Stimulated activated CD4-positive, alpha-beta T cell treated with anti-CD3 and anti-CD28 coated beads, Interleukin-1b, Interleukin-23, amount 100 ng/mL, for 1 hour (primary cell): ENCODE data around the gene PRKAB1.
"Not testable (repeated sequence)": the region's sequence is repeated elsewhere in the genome, so short reads cannot be mapped to it uniquely, and the experiment has no call there.

ENCODE experiments used
- DNase-seq, 2 donors: peaks; one replicate each; pipeline ENCODE4 v3.0.0-alpha.2; 2020; ENCODE audit warnings: low read depth in 2 of 2

PRKAB1 gene

DNA sequence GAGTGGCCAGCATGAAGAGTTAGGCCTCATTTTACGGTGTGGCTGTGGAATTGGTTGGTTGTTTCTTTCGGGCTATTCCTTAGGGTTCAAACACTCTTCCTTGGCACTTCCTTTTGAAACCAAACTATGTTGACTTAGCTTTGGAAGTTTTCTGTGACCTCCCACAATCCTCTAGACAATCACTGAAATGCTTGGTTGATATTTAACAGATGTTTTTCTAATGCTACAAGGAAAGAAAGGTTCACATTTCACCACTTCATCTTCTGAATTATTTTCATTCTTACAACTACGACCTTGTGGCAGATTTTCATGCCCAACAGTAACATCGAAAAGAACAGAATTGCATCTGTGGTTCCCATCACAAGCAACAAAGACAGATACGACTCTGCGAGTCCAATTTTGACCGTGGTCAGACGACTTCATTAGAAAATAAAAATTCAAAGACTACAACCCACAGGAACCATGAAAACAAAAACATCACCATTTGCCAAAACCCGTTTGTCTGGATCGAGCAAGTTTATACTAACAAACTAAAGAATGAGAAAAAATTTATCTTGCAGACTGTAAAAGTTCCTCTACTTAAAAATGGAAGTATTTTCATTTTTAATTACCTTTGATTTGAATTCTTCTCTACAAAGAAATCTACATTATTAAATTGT lies 16.9 kb downstream of the PRKAB1 start:
- DNase-seq = no peak

DNA sequence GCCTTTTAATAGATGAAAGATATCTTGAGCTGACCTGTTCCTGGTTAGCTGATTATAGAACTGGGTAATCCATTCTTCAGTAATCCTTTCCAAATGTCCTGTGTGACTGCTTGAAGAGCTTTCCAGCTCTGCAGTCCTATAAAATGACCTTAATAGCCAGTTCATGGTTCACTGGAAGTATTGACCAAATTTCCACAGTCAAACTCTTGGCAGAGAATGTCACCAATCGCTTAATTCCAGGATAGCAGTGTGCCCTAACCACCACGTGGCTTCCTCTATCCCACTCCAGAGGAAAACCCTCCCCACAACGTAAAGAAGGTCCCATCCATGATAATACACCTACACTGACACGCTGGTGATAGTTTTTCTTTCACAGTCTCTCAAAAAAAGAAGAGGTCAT lies 17.4 kb downstream of the PRKAB1 start:
- DNase-seq = no peak

DNA sequence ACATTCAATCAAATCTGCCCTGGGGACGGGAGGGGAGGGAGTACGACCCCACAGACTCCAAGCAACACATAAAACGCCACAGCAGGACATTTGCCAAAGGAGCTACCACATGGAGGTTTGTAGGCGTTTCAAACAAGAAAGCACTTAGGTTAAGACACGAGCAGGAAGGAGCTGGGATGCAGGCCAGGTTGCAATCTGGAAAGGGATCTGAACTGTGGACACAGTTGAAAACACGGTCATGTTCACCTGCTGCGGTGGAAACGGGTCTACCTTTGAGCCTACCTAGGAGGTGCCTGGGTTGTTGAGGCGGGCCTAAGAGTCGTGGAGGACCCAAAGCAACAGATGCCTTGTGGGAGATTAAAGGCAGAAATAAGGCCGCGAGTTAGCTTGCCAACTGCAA lies 18.4 kb downstream of the PRKAB1 start:
- no peak for DNase-seq

DNA sequence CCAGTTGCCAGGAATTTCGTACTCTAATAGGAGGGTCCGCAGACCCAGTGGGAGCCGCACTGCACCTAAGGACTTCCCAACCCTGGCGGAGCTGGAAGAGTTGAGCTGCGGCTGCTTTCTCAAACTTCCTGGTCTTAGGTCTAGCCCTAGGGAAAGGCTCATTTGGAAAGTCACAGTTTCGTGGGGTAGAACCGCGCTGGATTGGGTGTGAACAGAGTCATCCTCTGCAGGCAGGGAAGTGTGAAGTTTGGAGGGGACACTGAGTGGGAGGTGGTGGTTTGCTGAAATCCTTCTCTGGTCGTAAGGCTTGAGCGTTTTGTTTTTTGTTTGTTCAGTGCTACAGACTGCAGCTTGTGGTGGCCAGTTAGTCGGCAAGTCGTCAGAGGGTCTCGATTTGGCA lies 18.8 kb downstream of the PRKAB1 start:
- no peak for DNase-seq

DNA sequence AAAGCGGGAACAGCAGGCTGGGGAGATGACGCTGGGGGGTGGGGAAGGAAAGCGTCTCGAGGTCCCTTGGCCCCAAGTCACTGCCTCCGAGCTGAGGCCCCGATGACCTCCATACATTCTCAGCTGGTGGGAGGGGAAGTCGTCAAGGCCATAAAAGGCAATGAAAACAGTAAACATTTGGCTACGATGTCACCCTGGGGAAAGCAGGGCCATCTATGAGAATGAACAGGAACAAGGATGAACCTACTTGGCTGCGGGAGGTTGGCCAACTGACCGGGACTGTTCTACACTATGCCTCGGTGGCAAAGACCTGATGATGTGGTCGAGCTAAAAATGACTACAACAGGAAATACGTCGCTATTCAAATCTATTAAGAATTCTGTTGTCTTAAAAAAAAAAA lies 19.5 kb downstream of the PRKAB1 start:
- DNase-seq = no peak

DNA sequence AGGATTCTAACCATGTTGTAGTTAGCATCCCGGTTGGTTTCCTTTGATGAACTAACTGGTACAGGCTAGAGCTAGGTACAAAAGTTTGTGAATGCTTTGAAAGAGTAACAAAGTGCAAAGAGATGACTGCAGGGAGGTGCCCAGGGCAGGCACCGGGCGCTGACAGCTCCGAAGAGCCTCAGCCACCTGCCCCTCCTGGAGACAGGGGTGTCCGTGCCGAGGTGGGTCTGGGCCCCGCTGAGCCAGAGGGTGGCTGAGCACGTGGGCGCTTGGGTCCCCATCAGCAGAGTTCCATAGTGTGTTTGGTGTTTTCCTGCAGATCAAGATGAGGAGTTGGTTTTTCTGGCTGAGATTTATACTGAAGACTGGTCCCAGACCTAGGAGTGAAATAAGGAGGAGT lies 19.9 kb downstream of the PRKAB1 start:
- DNase-seq = no peak

DNA sequence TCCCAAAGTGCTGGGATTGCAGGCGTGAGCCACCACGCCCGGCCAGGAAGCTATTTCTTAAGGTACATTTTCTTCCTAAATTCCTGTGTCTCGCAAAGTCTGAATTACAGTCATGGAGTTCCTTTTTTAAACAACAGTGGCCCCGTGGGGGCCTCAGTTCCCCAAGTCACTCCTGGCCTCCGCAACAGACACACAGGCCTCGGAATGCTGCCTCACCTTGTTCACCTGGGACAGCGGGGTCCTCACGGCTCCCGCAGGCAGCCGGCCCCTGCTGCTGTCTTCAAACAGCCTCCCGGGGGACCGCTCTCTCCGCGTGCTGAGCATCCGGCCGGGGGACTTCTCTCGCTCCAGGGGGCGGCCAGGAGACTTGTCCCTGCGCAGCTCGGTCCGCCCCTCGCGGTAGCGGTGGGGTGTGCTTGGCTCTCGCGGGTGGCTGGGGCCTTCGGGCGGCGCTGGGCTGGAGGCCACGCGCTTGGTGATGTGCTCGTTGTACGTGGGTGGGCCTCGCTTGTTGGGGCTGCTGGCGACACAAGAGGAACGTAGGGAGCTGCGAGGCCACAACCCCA lies 22.1 kb downstream of the PRKAB1 start:
- DNase-seq = no peak

DNA sequence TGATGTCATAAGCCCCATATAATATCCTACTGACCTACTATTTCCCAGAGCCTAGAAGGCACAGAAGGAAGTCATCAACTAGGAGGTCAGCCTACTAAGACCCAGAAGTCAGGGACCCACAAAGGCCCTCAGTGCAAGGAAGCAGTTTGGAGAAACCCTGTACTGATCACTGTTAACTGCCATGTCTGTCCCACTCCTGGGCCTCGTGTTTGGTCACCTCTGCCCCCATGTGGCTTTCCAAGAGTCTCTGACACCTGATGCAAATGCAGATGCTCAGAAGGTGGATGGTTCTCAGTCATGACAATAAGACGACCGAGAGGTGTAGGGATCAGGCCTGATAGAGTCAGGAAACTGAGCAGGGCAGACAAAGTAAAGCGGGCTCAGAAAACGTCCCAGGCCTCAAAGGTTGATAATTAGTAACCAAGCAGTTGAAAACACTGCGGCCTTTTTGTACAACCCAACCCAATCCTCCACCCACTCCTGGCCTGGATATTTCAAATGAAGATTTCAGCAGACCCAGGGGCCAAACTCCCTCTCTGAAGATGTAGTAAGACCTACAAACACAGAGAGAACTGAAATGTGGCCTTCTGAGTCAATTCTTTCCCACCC lies 23.4 kb downstream of the PRKAB1 start:
- DNase-seq = no peak

DNA sequence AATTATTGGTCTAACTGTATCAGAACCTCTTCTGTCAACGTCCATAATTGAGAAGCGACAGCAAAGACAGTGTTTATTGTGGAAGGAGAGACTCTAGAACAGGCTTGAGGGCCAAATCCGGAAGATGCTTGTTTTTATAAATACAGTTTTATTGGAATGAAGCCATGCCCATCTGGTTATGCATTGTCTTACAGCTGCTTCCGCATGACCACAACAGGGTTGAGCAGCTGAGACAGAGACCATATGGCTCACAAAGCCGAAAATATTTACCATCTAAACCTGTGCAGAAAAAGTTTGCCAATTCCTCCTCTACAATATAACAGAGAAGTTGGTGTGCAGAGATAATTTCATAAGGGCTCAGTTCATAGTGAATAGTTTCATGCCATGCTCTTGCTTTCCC lies 24.5 kb downstream of the PRKAB1 start:
- no peak for DNase-seq

DNA sequence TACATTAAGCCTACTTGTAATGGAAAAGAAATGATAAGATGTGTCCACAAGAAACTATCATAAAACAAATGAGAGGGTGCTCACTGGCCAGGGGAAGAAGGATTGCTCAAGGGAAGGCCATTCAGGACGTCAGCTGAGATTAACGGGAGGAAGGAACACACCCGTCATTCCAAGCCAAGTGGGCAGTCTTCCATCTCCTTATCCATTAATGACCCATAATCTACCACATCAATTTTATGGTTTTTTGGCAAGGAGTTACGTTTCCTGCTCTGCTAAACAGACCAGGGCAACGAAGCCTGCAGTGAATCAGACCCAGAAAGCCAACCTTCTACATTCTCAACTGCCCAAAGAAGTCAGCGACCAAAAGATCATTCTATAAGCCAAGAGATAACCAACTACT lies 25.1 kb downstream of the PRKAB1 start:
- DNase-seq = no peak

DNA sequence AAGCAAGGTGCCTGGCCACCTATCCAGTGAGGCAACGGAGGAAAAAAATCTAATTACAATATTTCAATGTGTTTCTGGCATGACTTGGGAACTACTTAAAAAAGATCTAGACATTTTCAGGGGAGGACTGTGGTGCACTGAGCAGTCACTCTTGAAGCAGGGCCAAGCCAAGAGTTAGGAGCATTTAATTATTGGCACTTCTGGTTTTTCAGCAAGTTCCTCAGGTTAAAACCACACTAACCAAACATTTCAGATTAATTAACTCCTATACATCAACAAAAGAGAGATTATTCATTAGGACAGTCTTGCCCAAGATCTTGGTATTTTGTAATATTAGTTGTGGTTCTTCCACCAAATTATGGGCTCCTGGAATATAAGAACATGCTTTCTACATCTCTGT lies 25.6 kb downstream of the PRKAB1 start:
- DNase-seq = no peak

DNA sequence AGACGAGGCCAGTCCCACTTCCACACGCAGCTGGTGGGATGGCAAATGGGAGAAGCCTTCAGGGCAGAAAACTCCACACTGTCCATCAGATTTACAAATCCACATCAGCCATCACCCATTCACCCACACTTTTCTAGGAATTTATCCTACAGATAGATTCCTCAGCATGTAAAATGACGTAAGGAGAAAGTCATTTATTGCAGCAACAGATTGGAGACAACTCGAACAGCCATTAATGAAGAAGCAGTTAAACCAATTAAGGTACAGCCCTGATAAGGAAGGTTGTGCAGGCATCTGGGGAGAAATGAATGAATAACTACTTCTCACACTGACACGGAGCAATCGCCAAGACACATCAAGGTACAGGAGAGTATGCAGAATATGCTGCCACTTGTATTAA lies 26.2 kb downstream of the PRKAB1 start:
- no peak for DNase-seq

DNA sequence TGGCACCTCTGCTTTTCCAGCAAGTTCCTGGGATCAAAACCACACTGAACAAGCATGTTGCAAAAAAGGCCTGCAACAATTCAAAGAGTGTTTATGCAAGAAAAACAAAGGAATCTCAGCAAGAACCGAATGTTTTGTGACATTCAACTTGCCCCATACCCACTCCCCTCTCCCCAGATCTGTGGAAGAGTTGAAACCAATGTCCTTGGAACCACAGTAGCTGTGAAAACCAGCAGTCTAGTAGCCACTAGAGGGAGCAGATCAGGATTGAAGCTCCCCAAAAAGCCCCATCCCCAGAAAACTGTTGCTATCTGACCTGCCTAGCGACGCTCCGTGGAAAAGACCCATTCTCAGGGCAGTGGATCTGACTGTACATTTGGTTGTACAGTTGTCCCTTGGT lies 27.1 kb downstream of the PRKAB1 start:
- DNase-seq = no peak

DNA sequence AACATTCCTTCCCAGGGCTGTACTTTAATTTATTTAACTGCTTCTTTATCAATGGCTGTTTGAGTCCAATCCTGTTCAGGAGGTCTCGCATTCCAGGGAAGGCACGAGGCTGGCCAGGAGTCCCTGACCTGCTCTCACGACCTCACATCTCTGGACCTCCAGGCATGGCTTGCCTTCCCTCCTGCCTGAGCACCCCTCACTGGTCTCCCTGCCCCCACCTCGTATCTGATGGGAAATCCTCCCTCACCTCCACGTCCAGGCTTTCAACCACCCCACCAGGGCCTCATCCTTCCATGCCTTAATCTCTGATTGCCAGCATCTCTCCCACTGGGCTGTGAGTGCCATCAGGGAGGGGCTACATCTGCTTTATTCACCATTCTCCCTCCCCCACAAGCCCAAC lies 29.0 kb downstream of the PRKAB1 start:
- DNase-seq = no peak

DNA sequence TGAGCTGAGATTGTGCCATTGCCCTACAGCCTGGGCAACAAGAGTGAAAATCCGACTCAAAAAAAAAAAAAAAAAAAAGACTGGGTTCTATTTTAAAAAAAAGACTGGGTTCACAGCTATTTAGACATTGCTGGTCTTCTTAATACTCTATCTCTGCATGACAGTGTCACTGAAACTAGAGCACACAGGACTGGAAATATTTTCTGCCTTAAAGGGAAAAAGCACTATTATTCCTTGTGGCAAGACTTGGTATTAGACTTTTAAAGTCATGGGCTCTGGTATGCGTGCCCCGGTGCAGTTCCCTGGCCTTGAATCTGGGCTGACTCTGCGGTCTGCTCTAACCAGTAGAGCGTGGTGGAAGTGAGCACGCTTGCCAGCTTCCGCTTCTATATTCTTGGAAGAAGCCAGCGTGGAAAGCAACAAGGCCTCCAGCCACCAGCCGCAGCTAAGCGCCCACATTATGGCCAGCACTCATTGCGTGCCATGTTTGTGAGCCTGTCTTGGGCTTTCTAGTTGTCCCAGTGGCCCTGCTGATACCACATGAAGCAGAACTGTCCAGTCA lies 31.3 kb downstream of the PRKAB1 start:
- DNase-seq = no peak

DNA sequence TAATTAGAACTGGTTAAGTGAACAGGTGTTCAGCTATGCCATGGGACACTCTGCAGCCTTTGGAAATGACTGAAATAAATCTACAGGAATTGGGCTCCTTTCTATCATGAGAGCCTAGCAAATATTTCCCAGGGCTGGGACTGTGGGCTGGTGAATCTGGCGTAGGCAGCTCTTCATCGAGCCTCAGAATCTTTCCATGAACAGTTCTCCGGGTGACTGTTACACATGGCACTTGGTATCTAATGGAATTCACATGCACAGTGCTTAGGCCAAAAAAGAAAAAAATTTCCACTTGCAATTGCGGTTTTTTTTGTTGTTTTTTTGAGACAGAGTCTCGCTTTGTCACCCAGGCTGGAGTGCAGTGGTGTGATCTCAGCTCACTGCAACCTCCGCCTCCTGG lies 32.1 kb downstream of the PRKAB1 start:
- DNase-seq = no peak

DNA sequence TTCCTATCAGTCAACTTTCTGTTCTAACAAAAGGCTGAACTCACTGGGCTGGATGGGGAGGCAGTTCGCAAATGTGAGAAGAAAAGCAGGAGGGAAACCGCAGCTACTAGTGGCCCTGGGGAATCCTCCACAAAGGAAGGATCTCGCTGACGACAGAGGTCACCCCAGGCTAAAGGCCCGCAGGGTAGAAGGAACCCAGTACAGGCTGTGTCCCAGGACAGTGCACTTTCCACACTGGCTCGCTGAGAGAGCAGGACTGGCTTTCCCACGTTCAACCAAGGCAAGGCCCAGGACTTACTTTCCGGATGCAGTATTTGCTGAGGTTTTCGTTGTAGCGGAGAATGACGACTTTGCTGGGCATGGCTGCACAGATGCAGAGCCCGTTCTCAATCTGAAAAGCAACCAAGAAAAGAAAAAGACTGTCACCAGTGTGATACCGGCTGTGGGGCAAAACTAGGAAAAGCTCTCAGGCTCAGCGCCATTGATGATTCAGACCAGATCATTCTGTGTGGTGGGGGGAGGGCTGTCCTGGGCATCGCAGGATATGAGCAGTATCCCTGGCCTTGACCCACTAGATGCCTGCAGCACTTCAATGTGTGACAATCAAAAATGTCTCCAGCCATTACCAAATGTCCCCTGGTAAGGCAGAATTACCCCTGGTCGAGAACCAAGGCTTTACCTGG lies 36.3 kb downstream of the PRKAB1 start:
- DNase-seq = no peak

DNA sequence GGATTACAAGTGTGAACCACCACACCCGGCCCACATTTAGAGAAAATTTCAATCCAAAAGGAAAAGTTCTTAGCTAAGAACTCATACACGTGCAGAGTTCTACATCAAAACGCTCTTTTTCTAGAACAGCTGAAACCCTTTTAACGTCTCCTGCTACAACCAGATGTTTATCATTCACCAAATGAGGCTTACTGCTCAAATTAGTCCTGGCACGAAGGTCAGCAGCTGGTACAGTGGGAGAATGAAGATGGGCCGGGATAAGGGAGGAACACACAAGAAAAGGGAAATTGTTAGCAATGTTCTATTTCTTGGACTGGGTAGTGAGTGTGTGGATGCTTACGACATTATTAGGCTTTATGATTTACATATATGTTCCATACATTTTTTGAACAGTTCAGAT lies 37.2 kb downstream of the PRKAB1 start:
- no peak for DNase-seq

DNA sequence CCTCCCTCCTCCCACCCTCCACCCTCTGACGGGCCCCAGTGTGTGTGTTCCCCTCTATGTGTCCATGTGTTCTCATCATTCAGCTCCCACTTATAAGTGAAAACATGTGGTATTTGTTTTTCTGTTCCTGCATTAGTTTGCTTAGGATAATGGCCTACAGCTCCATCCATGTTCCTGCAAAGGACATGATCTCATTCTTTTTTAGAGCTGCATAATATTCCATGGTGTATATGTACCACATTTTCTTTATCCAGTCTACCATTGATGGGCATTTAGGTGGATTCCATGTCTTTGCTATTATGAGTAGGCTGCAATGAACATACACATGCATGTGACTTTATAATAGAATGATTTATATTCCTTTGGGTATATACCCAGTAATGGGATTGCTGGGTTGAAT lies 38.5 kb downstream of the PRKAB1 start:
- not testable (repeated sequence) for DNase-seq

DNA sequence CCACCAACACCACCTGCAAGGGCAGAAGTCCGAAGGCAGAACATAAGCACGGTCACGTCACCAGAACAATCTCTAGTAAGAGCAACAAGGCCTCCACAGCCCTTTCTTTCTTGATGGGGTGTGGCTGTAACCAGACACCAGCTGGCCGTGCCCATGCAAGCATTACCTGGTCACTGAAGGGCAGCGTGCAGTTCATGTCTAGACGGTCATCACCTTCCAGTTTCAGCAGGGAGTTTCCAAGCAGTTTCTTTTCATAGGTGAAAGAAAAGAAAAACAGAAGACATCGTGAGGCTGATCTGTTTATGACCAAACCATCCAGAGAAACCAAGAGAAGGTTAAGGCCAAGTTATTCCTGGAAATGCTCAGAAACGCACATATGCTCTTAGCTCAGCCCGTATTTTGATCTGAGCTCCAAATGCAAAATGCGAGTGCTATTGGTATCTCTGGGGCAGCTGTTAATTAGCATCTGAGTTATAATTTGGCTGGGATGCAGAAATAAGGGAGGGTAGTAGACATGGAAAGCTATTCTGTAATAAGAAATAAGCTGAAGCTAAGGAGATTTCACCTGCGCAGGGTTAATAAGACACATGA lies 42.5 kb downstream of the PRKAB1 start:
- DNase-seq = no peak

DNA sequence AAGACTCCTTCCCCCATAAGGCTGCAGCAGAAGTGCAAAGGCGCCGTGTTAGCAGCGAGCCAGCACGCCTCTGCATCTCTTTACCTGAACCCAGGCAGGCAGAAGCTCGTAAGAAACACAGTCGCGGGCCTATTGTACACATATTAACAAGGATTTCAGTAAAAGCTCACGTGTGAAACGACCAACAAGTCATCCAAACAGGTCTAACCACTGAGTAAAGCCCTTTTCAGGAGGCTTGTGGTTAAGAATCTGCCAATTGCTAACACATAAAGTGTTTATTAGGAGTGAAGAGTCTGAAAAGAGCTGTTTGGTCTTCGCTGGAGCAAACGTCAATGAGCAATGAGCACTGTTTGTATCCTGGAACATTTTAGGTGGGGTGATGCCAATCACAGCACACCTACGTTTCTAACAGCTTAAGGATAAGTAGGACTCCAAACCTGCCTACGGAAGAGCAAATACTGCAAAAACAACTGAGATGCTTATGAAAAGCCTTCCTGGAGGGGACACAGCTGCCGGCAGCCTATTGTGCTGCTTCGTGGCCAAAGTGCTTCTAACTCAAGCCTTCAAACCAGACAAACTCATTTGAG lies 43.1 kb downstream of the PRKAB1 start:
- no peak for DNase-seq

DNA sequence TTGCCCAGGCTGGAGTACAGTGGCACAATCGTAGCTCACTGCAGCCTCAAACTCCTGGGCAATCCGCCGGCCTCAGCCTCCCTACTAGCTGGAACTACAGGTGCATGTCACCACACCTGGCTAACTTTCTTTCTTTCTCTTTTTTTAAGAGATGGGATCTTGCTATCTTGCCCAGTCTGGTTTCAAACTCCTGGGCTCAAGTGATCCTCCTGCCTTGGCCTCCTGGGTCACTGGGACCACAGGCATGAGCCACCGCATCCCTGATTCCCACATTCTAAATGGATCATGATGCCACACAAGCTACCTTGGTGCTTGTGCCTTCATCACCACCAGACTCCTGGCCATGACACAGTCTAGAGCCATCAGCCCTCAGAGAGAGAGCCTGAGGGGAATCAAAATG lies 43.8 kb downstream of the PRKAB1 start:
- DNase-seq = no peak
